NCI-H1092 treated with DMSO at 0.1 percent for 48 hours (cell line): Measurements from ENCODE around the gene EIF4EBP2.

Experiments used
- DNase-seq: peaks from one replicate; lab custom pipeline; 2025; lab: John Stamatoyannopoulos, UW

EIF4EBP2 gene

GRCh38 chr10:70404036-70404786 is at the start of gene EIF4EBP2:
EIF4EBP2 (plus strand) TSS chr10:70404145; CDS start chr10:70404402, 257 bp downstream.
- DNase-seq = peak; percentile 91

DNA sequence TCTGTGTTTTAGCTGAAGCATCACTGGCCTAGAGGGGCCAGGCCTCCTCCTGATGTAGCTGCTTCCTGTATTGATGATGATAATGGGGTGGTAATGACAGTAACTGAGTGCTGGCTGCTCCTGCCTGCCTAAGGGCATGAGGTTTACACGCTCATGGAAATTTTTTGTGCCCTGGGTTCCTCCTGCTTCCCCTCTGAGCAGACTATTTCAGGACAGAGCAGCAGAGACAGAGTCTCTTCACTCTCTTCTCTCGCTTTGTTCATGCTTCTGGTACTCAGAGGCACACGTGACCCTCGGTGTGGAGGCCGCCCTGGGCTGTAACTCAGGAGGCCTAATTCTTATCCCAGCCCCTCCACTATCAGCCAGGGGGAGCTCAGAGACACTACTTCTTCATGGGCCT is 49.4 kb upstream of the EIF4EBP2 start:
- DNase-seq = no peak

DNA sequence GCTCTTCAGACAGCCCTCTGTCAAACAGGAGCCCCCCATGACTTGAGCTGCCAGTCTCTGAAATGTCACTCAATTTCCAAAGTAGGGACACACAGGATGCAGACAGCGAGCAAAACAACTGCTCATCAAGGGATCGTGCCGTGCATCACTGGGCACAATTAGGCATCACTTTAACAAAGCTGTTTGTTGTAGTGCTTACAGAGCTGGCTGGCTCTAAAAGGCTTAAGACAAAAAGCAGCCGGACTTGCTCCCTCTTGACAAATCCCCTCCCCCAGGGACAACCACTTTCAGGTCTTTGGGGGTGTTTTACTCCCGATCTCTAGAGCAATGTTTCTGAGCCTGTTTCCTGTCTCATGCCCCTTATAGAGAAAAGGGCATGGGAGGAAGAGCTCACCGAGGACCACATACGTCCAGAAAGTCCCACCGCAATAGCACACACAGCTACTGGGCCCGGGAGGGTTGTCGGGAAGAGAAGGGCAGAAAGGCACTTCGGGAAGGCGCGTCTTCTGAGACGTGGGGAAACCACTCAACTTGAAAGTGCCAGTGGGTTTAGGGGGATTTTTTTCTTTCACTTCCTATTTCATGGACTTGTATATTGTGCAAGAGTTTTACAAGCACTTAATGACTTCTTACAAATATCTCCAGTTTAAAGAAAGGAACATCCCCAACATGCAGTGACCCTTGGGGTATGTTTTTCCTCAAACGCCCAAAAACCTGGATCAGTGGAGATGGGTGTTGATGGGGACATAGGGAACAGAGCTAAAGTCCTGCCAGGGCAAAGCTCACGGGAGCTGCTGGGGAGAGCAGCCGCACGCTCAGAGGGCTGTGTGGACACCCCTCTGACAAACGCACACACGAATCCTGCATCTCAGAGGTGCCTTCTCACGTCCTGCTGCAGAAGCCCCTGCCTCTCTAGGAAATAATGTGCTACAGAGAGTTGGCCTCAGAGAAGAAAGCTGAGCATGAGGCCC is 48.6 kb upstream of the EIF4EBP2 start:
- DNase-seq = no peak

DNA sequence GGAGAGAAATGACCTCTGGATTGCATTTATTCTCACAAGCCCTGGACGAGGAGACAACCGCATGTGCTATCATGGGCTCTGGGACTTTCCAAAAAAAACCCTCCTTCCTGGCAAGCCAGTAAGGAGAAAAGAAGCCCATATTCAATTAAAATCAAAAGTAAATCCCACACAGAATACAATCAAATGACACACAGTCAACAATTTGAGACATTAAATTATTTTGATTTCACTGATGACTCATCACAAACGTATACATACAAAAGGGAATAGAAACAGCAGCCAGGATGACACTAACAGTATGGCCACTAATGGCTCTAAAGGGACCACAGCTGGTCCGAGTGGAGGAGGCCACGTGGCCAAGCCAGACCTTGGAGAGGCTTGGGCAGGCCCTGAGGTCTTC is 46.4 kb upstream of the EIF4EBP2 start:
- no peak for DNase-seq

- no peak for DNase-seq
These were observed 45.5 kb upstream of the EIF4EBP2 start for GRCh38 chr10:70358446-70358845.

- no peak for DNase-seq
These were observed 44.9 kb upstream of the EIF4EBP2 start for GRCh38 chr10:70359017-70359550.

- no peak for DNase-seq
These were observed 43.7 kb upstream of the EIF4EBP2 start for GRCh38 chr10:70360215-70360614.

- DNase-seq = no peak
These were observed 41.6 kb upstream of the EIF4EBP2 start for GRCh38 chr10:70362328-70362727.

- no peak for DNase-seq
These were observed 40.7 kb upstream of the EIF4EBP2 start for GRCh38 chr10:70363292-70363691.

- peak; percentile 71 for DNase-seq
These were observed 39.8 kb upstream of the EIF4EBP2 start for GRCh38 chr10:70363971-70364771.

DNA sequence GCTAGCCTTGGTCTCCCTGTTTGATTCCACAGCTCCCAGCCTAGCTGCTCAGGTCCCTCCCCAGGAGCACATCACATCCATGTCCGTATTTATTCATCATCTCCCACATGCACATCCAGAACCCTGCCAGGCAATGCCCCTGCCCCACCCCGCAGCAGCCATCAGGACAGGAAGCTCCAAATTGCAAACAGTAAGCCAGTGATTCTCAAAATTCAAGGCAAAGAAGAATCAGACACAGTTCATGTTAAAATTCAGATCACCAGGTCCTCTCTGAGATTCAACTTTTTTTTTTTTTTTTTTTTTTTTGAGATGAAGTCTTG is 39.2 kb upstream of the EIF4EBP2 start:
- no peak for DNase-seq

- no peak for DNase-seq
These were observed 36.6 kb upstream of the EIF4EBP2 start for GRCh38 chr10:70367195-70367796.

GRCh38 chr10:70368774-70369482 is 35.0 kb upstream of the EIF4EBP2 start:
- no peak for DNase-seq

GRCh38 chr10:70369498-70370018 is 34.4 kb upstream of the EIF4EBP2 start:
- DNase-seq = no peak

GRCh38 chr10:70370766-70371165 is 33.2 kb upstream of the EIF4EBP2 start:
- DNase-seq = no peak

GRCh38 chr10:70371846-70372245 is 32.1 kb upstream of the EIF4EBP2 start:
- no peak for DNase-seq

DNA sequence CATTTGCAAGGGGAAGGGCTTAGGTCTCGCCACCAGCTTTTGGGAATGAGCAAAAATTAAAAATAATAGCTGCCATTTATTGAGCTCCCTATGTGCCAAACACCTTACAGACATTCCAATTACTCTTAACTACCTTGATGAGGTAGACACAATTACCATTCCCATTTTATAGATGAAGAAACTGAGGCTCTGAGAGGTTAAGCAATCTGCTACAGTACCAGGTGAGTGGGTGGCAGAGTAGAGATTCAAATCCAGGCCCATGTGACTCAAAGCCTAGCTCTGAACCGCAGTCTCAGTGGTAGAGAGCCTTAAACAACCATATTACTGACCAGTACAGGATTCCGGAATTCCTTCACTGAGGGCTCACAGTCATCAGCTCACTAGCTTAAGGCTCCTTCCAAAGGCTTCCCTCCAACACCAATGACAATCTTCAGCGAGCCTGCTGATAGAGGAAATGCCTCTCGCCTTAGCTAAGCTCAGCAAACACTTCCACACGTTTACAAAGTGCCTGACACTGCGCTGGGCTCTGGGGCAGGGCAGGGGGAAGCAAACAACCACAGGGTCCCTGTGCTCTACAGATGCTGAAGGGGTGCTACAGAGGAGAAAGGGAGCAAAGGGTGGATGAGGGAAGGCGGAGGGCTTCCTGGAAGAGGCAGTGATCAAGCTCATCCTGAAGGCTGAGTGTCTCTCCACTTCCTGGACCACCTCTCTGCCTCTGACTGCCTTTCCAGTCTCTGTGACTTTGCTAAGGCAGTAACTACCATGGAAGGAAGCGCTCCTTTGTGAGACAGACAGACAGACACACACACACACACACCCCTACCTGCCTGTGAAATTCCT is 28.9 kb upstream of the EIF4EBP2 start:
- DNase-seq = no peak

GRCh38 chr10:70376436-70377378 is 27.2 kb upstream of the EIF4EBP2 start:
- no peak for DNase-seq

DNA sequence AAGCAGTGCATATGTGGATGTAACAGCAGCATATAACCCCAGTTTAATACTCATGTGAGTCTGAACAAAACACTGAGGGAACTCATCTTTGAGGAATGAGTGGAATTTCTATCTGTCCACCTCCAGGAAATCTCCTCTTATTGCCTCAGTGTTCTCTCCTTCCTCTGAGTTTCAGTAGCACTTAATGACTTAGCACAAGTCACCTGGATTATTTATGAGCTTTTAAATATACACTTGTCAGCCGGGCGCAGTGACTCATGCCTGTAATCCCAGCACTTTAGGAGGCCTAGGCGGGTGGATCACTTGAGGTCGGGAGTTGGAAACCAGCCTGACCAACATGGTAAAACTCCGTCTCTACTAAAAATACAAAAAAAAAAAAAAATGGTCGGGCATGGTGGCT is 25.8 kb upstream of the EIF4EBP2 start:
- DNase-seq = no peak
